ENCODE data around the gene KLF7. TPM values are rescaled to one million over a fixed set of nuclear protein-coding genes. Genes with fewer than 3 reads are reported as not detected.
"Not testable (repeated sequence)": the region's sequence is repeated elsewhere in the genome, so short reads cannot be mapped to it uniquely, and the experiment has no call there.

The KLF7 gene
- total RNA-seq, 1 donor from 2014 or later, result 323 TPM

GRCh38 chr2:207038299-207038698 lies 127.4 kb downstream of the KLF7 start:
- H3K27me3 Mint-ChIP-seq (ENCODE audit: unreplicated experiment), result no peaks in the 10 kb centered on the region
- no peak overlapping the region for H3K4me3 Mint-ChIP-seq (ENCODE audit: unreplicated experiment)
- DNase-seq, result no peak
- peak overlapping the region; percentile 11 for H3K27ac Mint-ChIP-seq (ENCODE audit: unreplicated experiment)
- H3K4me1 Mint-ChIP-seq (ENCODE audit: low read depth, unreplicated experiment), result peaks cover 41% of the 10 kb centered on the region
- no peak for TF ChIP-seq CTCF (IDR thresholded peaks at IDR 0.05; ENCODE audit: partially characterized antibody, unreplicated experiment)
- peaks cover 5% of the 10 kb centered on the region for H3K36me3 Mint-ChIP-seq (ENCODE audit: unreplicated experiment)
- no peaks in the 10 kb centered on the region for H3K9me3 Mint-ChIP-seq (ENCODE audit: unreplicated experiment)

- Mint-ChIP-seq H3K27me3 (ENCODE audit: unreplicated experiment) (no peaks in the 10 kb centered on the region), H3K27ac (ENCODE audit: unreplicated experiment) (peak overlapping the region; percentile 53), H3K36me3 (ENCODE audit: unreplicated experiment) (peaks cover 9% of the 10 kb centered on the region), H3K4me3 (ENCODE audit: unreplicated experiment) (no peak overlapping the region), H3K4me1 (ENCODE audit: low read depth, unreplicated experiment) (peaks cover 41% of the 10 kb centered on the region), H3K9me3 (ENCODE audit: unreplicated experiment) (no peaks in the 10 kb centered on the region)
- no peak for TF ChIP-seq CTCF (IDR thresholded peaks at IDR 0.05; ENCODE audit: partially characterized antibody, unreplicated experiment)
- DNase-seq, result no peak
Measured at GRCh38 chr2:207037896-207038295, 127.9 kb downstream of the KLF7 start.

- H3K27ac Mint-ChIP-seq (ENCODE audit: unreplicated experiment); DNase-seq; H3K27me3 Mint-ChIP-seq (ENCODE audit: unreplicated experiment); H3K9me3 Mint-ChIP-seq (ENCODE audit: unreplicated experiment); H3K36me3 Mint-ChIP-seq (ENCODE audit: unreplicated experiment); H3K4me3 Mint-ChIP-seq (ENCODE audit: unreplicated experiment): not testable (repeated sequence)
- peaks cover 37% of the 10 kb centered on the region for H3K4me1 Mint-ChIP-seq (ENCODE audit: low read depth, unreplicated experiment)
Measured at GRCh38 chr2:207037023-207037422, 128.7 kb downstream of the KLF7 start.

- no peak overlapping the region for H3K27ac Mint-ChIP-seq (ENCODE audit: unreplicated experiment)
Measured at GRCh38 chr2:207035875-207036274, 129.9 kb downstream of the KLF7 start.

GRCh38 chr2:207032490-207032889 lies 133.3 kb downstream of the KLF7 start:
- H3K9me3 Mint-ChIP-seq (ENCODE audit: unreplicated experiment), result no peaks in the 10 kb centered on the region
- peaks cover 9% of the 10 kb centered on the region for H3K36me3 Mint-ChIP-seq (ENCODE audit: unreplicated experiment)
- peaks cover 4% of the 10 kb centered on the region for H3K4me1 Mint-ChIP-seq (ENCODE audit: low read depth, unreplicated experiment)
- DNase-seq, result no peak
- H3K4me3 Mint-ChIP-seq (ENCODE audit: unreplicated experiment), result no peak overlapping the region
- no peak overlapping the region for H3K27ac Mint-ChIP-seq (ENCODE audit: unreplicated experiment)
- TF ChIP-seq CTCF (IDR thresholded peaks at IDR 0.05; ENCODE audit: partially characterized antibody, unreplicated experiment), result no peak
- H3K27me3 Mint-ChIP-seq (ENCODE audit: unreplicated experiment), result no peaks in the 10 kb centered on the region

More at GRCh38 chr2:207035875-207036274, 129.9 kb downstream of the KLF7 start:
- TF ChIP-seq CTCF (IDR thresholded peaks at IDR 0.05; ENCODE audit: partially characterized antibody, unreplicated experiment), result no peak
- H3K4me1 Mint-ChIP-seq (ENCODE audit: low read depth, unreplicated experiment), result peaks cover 27% of the 10 kb centered on the region
- no peaks in the 10 kb centered on the region for H3K9me3 Mint-ChIP-seq (ENCODE audit: unreplicated experiment)
- no peak overlapping the region for H3K4me3 Mint-ChIP-seq (ENCODE audit: unreplicated experiment)
- DNase-seq, result no peak
- H3K36me3 Mint-ChIP-seq (ENCODE audit: unreplicated experiment), result peaks cover 9% of the 10 kb centered on the region
- no peaks in the 10 kb centered on the region for H3K27me3 Mint-ChIP-seq (ENCODE audit: unreplicated experiment)

Small RNAs within 50 kb of the gene (microRNA-seq; reads per million reads assigned to microRNA genes)
- gene MIR2355 (ENCODE audit: unreplicated experiment), result 37.6 reads per million, percentile 66 among the genes with 10 or more reads in this experiment
- 18.9 reads per million, percentile 58 among the genes with 10 or more reads in this experiment for gene MIR7845 (ENCODE audit: unreplicated experiment)

Other genes with a start within 250 kb of the KLF7 start
- gene CPO, start 226.4 kb downstream of the KLF7 start, total RNA-seq (ENCODE audit: unreplicated experiment), result not detected